H1 (cell line): ENCODE measurements around the gene CSRNP3. TPM values are rescaled to one million over a fixed set of nuclear protein-coding genes. Genes with fewer than 3 reads are reported as not detected.

Source experiments
- CTCF ChIA-PET: fragments of 300-600 bp; sonication (Branson Sonifier 250); formaldehyde crosslinking; loops from one replicate; lab custom pipeline; 2021; ENCODE audit not compliant: partially characterized antibody; lab: Charles Lee
- POLR2A ChIA-PET: fragments of 300-600 bp; sonication (Branson Sonifier 250); formaldehyde crosslinking; loops from one replicate; lab custom pipeline; 2021; ENCODE audit warnings: inconsistent platforms; ENCODE audit not compliant: partially characterized antibody; lab: Charles Lee
- DNase-seq, 2 experiments: peaks; one replicate each; pipeline versions ENCODE4 v3.0.0 to v3.0.0-alpha.2; 2010 to 2022; ENCODE audit warnings: low spot score in 2 of 2, low read depth in 1 of 2, mixed read lengths in 1 of 2
- FAIRE-seq: peaks from 2 replicates; lab custom pipeline; 2011; peaks lifted over from hg19 to GRCh38; lab: Jason Lieb, UNC
- H2AFZ ChIP-seq: 2 replicates; pipeline ENCODE4 v1.8.1; 2012; ENCODE audit warnings: low read length, inconsistent platforms
- H2AK5ac ChIP-seq: 2 replicates; pipeline ENCODE4 v1.6.1; 2013; ENCODE audit warnings: low read depth, low read length
- H2BK120ac ChIP-seq: replicated peaks from 2 replicates; pipeline ENCODE3; 2013; ENCODE audit warnings: low read depth, low read length, inconsistent platforms
- H2BK12ac ChIP-seq: 2 replicates; pipeline ENCODE4 v1.6.1; 2013; ENCODE audit warnings: low read depth, low read length
- H2BK15ac ChIP-seq: 2 replicates; pipeline ENCODE4 v1.6.1; 2013; ENCODE audit warnings: low read length
- H2BK20ac ChIP-seq: 2 replicates; pipeline ENCODE4 v1.6.1; 2013; ENCODE audit warnings: low read length
- H2BK5ac ChIP-seq: 2 replicates; pipeline ENCODE4 v1.6.1; 2013; ENCODE audit warnings: low read depth, low read length
- H3K14ac ChIP-seq: 2 replicates; pipeline ENCODE4 v1.6.1; 2013; ENCODE audit warnings: inconsistent platforms; ENCODE audit not compliant: insufficient read length
- H3K18ac ChIP-seq: 2 replicates; pipeline ENCODE4 v1.6.1; 2013; ENCODE audit warnings: low read length; ENCODE audit errors: extremely low read depth
- H3K23ac ChIP-seq: 2 replicates; pipeline ENCODE4 v1.6.1; 2013; ENCODE audit warnings: inconsistent platforms; ENCODE audit not compliant: insufficient read length
- H3K23me2 ChIP-seq: 2 replicates; pipeline ENCODE4 v1.6.1; 2013; ENCODE audit warnings: low read depth, low read length
- H3K27ac ChIP-seq: 2 replicates; pipeline ENCODE4 v1.6.1; 2011; ENCODE audit warnings: low read depth, low read length, inconsistent platforms
- H3K27me3 ChIP-seq, 4 experiments: replicated peaks in 1 of 4; 1 replicate in 1 of 4; 2 replicates in 3 of 4; pipeline versions ENCODE4 v1.6.1 to v1.8.1; 2011 to 2013; ENCODE audit warnings: low read length in 3 of 4, mild to moderate bottlenecking in 3 of 4, inconsistent platforms in 2 of 4, mixed read lengths in 2 of 4, moderate library complexity in 1 of 4; ENCODE audit not compliant: control insufficient read depth in 3 of 4, insufficient read depth in 3 of 4; ENCODE audit errors: extremely low read depth in 1 of 4
- H3K36me3 ChIP-seq, 4 experiments: 2 replicates each; pipeline versions ENCODE4 v1.6.1 to v1.8.1; 2011 to 2013; ENCODE audit warnings: mild to moderate bottlenecking in 4 of 4, low read length in 3 of 4, moderate library complexity in 2 of 4, control low read depth in 1 of 4, inconsistent platforms in 1 of 4; ENCODE audit not compliant: insufficient read depth in 4 of 4, control insufficient read depth in 2 of 4
- H3K4ac ChIP-seq: replicated peaks from 2 replicates; pipeline ENCODE3; 2013; ENCODE audit warnings: low read length, low read depth, mixed read lengths, inconsistent platforms; ENCODE audit not compliant: insufficient read length
- H3K4me1 ChIP-seq, 4 experiments: replicated peaks in 1 of 4; 1 replicate in 1 of 4; 2 replicates in 3 of 4; pipeline versions ENCODE4 v1.6.1 to v1.8.1; 2011 to 2013; ENCODE audit warnings: low read length in 3 of 4, inconsistent platforms in 2 of 4, mixed read lengths in 1 of 4; ENCODE audit not compliant: insufficient read depth in 4 of 4, control insufficient read depth in 3 of 4
- H3K4me2 ChIP-seq, 2 experiments: 2 replicates each; pipeline versions ENCODE4 v1.6.1 to v1.8.1; 2011 to 2013; ENCODE audit warnings: low read depth in 2 of 2, low read length in 2 of 2, control low read depth in 1 of 2, inconsistent platforms in 1 of 2, mild to moderate bottlenecking in 1 of 2; ENCODE audit not compliant: insufficient read depth in 1 of 2
- H3K4me3 ChIP-seq, 4 experiments: fragments of 200-600, 300-600 bp in 1 of 4; sonication (generic), shearing (Covaris generic), sonication (Bioruptor Twin) in 1 of 4; 2 replicates each; pipeline versions ENCODE4 v1.5.1 to v1.8.1; 2011 to 2016; ENCODE audit warnings: low read length in 4 of 4, low read depth in 3 of 4, control low read depth in 2 of 4, inconsistent platforms in 2 of 4, mild to moderate bottlenecking in 2 of 4, mixed read lengths in 1 of 4, moderate library complexity in 1 of 4; ENCODE audit not compliant: insufficient read depth in 2 of 4; ENCODE audit errors: extremely low read depth in 1 of 4
- H3K56ac ChIP-seq: replicated peaks from 2 replicates; pipeline ENCODE3; 2013; ENCODE audit warnings: low read depth, mild to moderate bottlenecking, mixed read lengths, low read length, inconsistent platforms; ENCODE audit not compliant: insufficient read length
- H3K79me1 ChIP-seq: 2 replicates; pipeline ENCODE4 v1.6.1; 2013; ENCODE audit warnings: low read depth, low read length, control low read depth
- H3K79me2 ChIP-seq, 2 experiments: 2 replicates each; pipeline versions ENCODE4 v1.6.1 to v1.8.1; 2012 to 2013; ENCODE audit warnings: low read length in 2 of 2, mild to moderate bottlenecking in 2 of 2, inconsistent platforms in 1 of 2; ENCODE audit not compliant: insufficient read depth in 2 of 2, control insufficient read depth in 1 of 2
- H3K9ac ChIP-seq, 4 experiments: replicated peaks in 1 of 4; 1 replicate in 1 of 4; 2 replicates in 3 of 4; pipeline versions ENCODE4 v1.6.1 to v1.8.1; 2011 to 2013; ENCODE audit warnings: low read depth in 3 of 4, low read length in 3 of 4, control low read depth in 2 of 4, mild to moderate bottlenecking in 2 of 4, moderate library complexity in 2 of 4, inconsistent platforms in 1 of 4; ENCODE audit errors: extremely low read depth in 1 of 4
- H3K9me3 ChIP-seq, 2 experiments: 2 replicates each; pipeline versions ENCODE4 v1.6.1 to v1.8.1; 2012 to 2013; ENCODE audit warnings: mild to moderate bottlenecking in 2 of 2, moderate library complexity in 2 of 2, control low read depth in 1 of 2, inconsistent platforms in 1 of 2, low read depth in 1 of 2, low read length in 1 of 2, mixed read lengths in 1 of 2; ENCODE audit not compliant: insufficient read depth in 2 of 2
- H4K20me1 ChIP-seq, 2 experiments: replicated peaks in 1 of 2; 2 replicates each; pipeline versions ENCODE3 to v1.8.1; 2011 to 2013; ENCODE audit warnings: inconsistent platforms in 2 of 2, low read length in 2 of 2, mild to moderate bottlenecking in 1 of 2; ENCODE audit not compliant: insufficient read depth in 2 of 2, control insufficient read depth in 1 of 2
- H4K5ac ChIP-seq: 2 replicates; pipeline ENCODE4 v1.6.1; 2013; ENCODE audit warnings: low read length, low read depth, mixed read lengths, inconsistent platforms; ENCODE audit not compliant: insufficient read length
- H4K8ac ChIP-seq: 2 replicates; pipeline ENCODE4 v1.8.0; 2013; ENCODE audit warnings: mild to moderate bottlenecking, moderate library complexity, low read length, inconsistent platforms; ENCODE audit not compliant: insufficient read depth; ENCODE audit errors: extremely low read depth
- H4K91ac ChIP-seq: replicated peaks from 2 replicates; pipeline ENCODE3; 2013; ENCODE audit warnings: low read length, mixed read lengths, inconsistent platforms; ENCODE audit not compliant: insufficient read length
- CEBPB ChIP-seq: IDR thresholded peaks from 2 replicates; pipeline ENCODE4 v1.6.1; 2012; ENCODE audit warnings: low read depth, low read length
- JUN ChIP-seq: IDR thresholded peaks from 2 replicates; pipeline ENCODE4 v1.6.1; 2011; ENCODE audit warnings: low read depth, mild to moderate bottlenecking, improper control_type of control experiment, low read length
- WGBS, 2 experiments: shearing (Covaris generic) in 1 of 2; methylation state at CpG; one replicate each; pipeline versions ENCODE4 v1.1.6 to v1.1.7; 2013 to 2015; ENCODE audit warnings: low lambda C conversion rate in 2 of 2, mixed read lengths in 2 of 2, inconsistent platforms in 1 of 2, low coverage in 1 of 2, missing lambda C conversion rate in 1 of 2; ENCODE audit not compliant: insufficient replicate concordance in 2 of 2, insufficient coverage in 1 of 2, insufficient read length in 1 of 2; ENCODE audit errors: extremely low coverage in 1 of 2, missing lambda C conversion rate in 1 of 2; 5-methylcytosine and 5-hydroxymethylcytosine counted together
- polyA plus RNA-seq, 7 experiments: library from polyadenylated mRNA; depleted of rRNA in 3 of 7; stranded (reverse) in 5 of 7; unstranded in 2 of 7; fragments of >200 nt in 5 of 7; fragments of 200-250 nt in 2 of 7; gene quantifications; 1 replicate in 5 of 7; 2 replicates in 1 of 7; 4 replicates in 1 of 7; pipeline versions ENCODE4 v1.2.1 to v1.2.3, GENCODE V29; 2011 to 2013; ENCODE audit warnings: missing spikeins in 2 of 7, mixed read lengths in 2 of 7
- total RNA-seq: library from RNA; stranded (reverse); fragmentation: NEBNext Ultra II Directional; extraction: Animal tissue kit (Norgen Biotek cat#: 25700); gene quantifications from 2 replicates; pipeline ENCODE4 v1.2.1, GENCODE V29; 2021

The CSRNP3 gene
- total and polyA plus RNA-seq, 2 of the 8 experiments (the other 6 are each of a cell fraction or from before 2014, with no cell fraction given): 1.3 to 6.5 TPM

DNA sequence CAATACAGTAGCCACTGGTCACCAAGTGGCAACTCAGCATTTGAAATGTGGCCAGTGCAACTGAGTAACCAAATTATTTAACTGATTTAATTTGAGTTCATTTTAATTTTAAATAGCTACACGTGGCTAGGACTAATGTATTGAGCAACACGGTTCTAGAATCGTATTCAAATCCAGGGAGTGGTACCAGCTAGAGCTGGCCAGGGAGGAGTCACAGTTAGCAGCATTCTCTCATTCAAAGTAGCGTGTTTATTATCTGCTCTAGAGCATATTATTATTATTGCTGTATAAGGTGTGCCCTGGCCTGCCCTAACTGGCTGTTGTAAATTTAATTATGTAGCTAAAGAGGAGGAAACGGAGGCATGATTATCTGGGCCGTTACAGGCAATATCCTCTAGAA is 231.6 kb downstream of the CSRNP3 start:
- Histone ChIP-seq H4K8ac (no peak overlapping the region), H2BK20ac (no peak overlapping the region), H3K27ac (no peak overlapping the region), H3K4me2 (no peak overlapping the region), H3K14ac (no peak overlapping the region), H4K5ac (no peak overlapping the region), H3K9ac (no peak overlapping the region), H3K36me3 (no peaks in the 10 kb centered on the region), H3K23ac (no peak overlapping the region), H3K4me1 (peaks cover 0 to 14% (median 5%) of the 10 kb centered on the region in 4 experiments; a peak in 5 of 7 replicates), H2BK120ac (no peak overlapping the region), H2BK5ac (no peak overlapping the region), H3K56ac (no peak overlapping the region), H3K23me2 (no peaks in the 10 kb centered on the region), H3K27me3 (no peaks in the 10 kb centered on the region), H3K9me3 (no peaks in the 10 kb centered on the region), H2AFZ (no peak overlapping the region), H2BK15ac (no peak overlapping the region), H2BK12ac (no peak overlapping the region), H3K4ac (no peak overlapping the region), H4K20me1 (no peaks in the 10 kb centered on the region), H4K91ac (no peak overlapping the region), H3K79me1 (no peaks in the 10 kb centered on the region), H3K4me3 (no peak overlapping the region), H2AK5ac (no peak overlapping the region), H3K18ac (no peak overlapping the region), H3K79me2 (no peaks in the 10 kb centered on the region)
- ChIA-PET POLR2A (interaction anchor here (0.6 to 1.5 kb wide), 3 partner anchors 11 to 78 kb away, joined by 3 to 4 read pairs (median 3); no protein-coding TSS in a partner anchor), CTCF (interaction anchor here (0.7 to 3.1 kb wide), 11 partner anchors 9 to 324 kb away, joined by 3 to 20 read pairs (median 5); no protein-coding TSS in a partner anchor)
- TF ChIP-seq CEBPB (0 out of 2 replicates have a peak, but pooled peaks have one; percentile 14), JUN (no peak)
- FAIRE-seq: no peak
- WGBS, 2 experiments: 77% methylated on average over 6 of the region's 6 CpGs; no CpG with 5 or more reads in 1 of the 2 experiments
- DNase-seq: no peak
